Calu3 (cell line): ENCODE measurements around the gene NSD1. TPM values are rescaled to one million over a fixed set of nuclear protein-coding genes. Genes with fewer than 3 reads are reported as not detected.
A peak's percentile ranks its signal among the peaks of the same experiment; 100 is the strongest.

Experiments
- BruUV-seq: library from RNA; stranded (reverse); fragments of 400-500 nt; replicated peaks from 2 replicates; lab custom pipeline; 2021; lab: Mats Ljungman, UMichigan
- CTCF ChIA-PET: fragments of 300-600 bp; sonication (Branson Sonifier 250); formaldehyde crosslinking; loops from one replicate; lab custom pipeline; 2022; ENCODE audit warnings: antibody characterized with exemption; lab: Charles Lee
- DNase-seq: peaks from one replicate; pipeline ENCODE4 v3.0.0; 2022
- H3K27ac Mint-ChIP-seq: one replicate; pipeline ENCODE4 v1.8.0; 2022; ENCODE audit warnings: mixed read lengths; ENCODE audit not compliant: unreplicated experiment
- H3K27me3 Mint-ChIP-seq: one replicate; pipeline ENCODE4 v1.8.0; 2022; ENCODE audit warnings: mixed read lengths; ENCODE audit not compliant: unreplicated experiment
- H3K36me3 Mint-ChIP-seq: one replicate; pipeline ENCODE4 v1.8.0; 2022; ENCODE audit warnings: mild to moderate bottlenecking, moderate library complexity, mixed read lengths; ENCODE audit not compliant: insufficient read depth, unreplicated experiment
- H3K4me1 Mint-ChIP-seq: one replicate; pipeline ENCODE4 v1.8.0; 2022; ENCODE audit warnings: mild to moderate bottlenecking, low read depth, mixed read lengths; ENCODE audit not compliant: unreplicated experiment
- H3K4me3 Mint-ChIP-seq: one replicate; pipeline ENCODE4 v1.8.0; 2022; ENCODE audit warnings: mild to moderate bottlenecking, low read depth, moderate library complexity, mixed read lengths; ENCODE audit not compliant: unreplicated experiment
- H3K9me3 Mint-ChIP-seq: one replicate; pipeline ENCODE4 v1.8.0; 2022; ENCODE audit warnings: low read depth, mixed read lengths; ENCODE audit not compliant: unreplicated experiment
- intact Hi-C: fragments of 100-400 bp; cut with micrococcal nuclease; formaldehyde crosslinking; loops from one replicate; pipeline ENCODE4 v1.10.0; 2022; ENCODE audit not compliant: unreplicated experiment
- total RNA-seq: library from RNA; stranded (reverse); gene quantifications from 2 replicates; pipeline ENCODE4 v1.2.3, GENCODE V29; 2022
- TF ChIP-seq, protein P1 (sequence below): fragments of 200-600 bp; IDR thresholded peaks from one replicate; pipeline ENCODE4 v1.8.0; 2022; ENCODE audit warnings: antibody characterized with exemption; ENCODE audit not compliant: unreplicated experiment

The NSD1 gene
- total RNA-seq, 1 experiment from 2014 or later: 61.4 TPM

DNA sequence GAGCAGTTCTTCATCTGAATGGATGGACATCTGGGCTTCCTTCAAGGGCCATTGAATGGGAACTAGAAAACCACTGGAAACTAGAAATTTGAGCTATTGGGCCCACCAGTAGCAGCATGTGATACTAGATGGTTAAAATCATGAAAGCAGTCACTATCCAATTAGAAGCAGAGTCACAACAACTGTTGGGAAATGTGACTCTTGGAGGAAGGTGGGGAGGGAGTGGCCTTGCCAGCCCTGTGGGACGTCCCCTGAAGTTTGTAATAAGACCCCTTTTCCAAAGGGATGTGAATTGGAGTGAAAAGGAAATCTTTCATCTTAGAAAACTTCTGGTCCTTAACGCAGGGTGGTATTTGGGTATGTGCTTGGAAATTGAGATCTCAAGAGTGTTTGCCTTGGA, 164.3 kb downstream of the NSD1 start:
- no peak overlapping the region for H3K27ac Mint-ChIP-seq
- H3K27me3 Mint-ChIP-seq: no peaks in the 10 kb centered on the region
- TF ChIP-seq, protein P1, sequence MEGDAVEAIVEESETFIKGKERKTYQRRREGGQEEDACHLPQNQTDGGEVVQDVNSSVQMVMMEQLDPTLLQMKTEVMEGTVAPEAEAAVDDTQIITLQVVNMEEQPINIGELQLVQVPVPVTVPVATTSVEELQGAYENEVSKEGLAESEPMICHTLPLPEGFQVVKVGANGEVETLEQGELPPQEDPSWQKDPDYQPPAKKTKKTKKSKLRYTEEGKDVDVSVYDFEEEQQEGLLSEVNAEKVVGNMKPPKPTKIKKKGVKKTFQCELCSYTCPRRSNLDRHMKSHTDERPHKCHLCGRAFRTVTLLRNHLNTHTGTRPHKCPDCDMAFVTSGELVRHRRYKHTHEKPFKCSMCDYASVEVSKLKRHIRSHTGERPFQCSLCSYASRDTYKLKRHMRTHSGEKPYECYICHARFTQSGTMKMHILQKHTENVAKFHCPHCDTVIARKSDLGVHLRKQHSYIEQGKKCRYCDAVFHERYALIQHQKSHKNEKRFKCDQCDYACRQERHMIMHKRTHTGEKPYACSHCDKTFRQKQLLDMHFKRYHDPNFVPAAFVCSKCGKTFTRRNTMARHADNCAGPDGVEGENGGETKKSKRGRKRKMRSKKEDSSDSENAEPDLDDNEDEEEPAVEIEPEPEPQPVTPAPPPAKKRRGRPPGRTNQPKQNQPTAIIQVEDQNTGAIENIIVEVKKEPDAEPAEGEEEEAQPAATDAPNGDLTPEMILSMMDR: no peak
- peaks cover 49% of the 10 kb centered on the region for H3K36me3 Mint-ChIP-seq
- no peak overlapping the region for H3K4me3 Mint-ChIP-seq
- peaks cover 36% of the 10 kb centered on the region for H3K4me1 Mint-ChIP-seq
- intact Hi-C loops: no loop called here
- CTCF ChIA-PET: interaction anchor here (0.6 kb wide), 1 partner anchor 1600 kb away, joined by 3 read pairs; no protein-coding TSS in a partner anchor
- no TSS peak for BruUV-seq
- no peak for DNase-seq
- H3K9me3 Mint-ChIP-seq: no peaks in the 10 kb centered on the region

DNA sequence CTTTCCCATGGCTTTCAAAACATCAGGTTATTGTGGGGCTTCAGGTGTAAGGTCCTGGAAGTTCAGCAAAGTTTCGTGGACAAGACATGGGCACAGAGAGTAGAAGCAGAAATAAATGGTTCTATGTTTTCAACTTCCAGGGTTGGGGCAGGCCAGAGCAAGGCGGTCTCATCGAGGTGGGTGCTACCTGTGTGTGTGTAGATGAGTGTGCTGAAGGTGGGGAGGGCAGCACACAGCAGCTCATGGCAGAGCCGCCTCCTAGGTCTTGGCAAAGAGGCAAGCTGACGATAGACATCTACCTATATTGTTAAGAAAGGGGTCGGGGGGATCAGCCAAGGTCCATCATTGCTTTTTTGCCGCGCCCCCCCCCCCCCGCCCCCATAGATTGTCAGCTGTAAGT, 166.1 kb downstream of the NSD1 start:
- Mint-ChIP-seq H3K27ac (peak overlapping the region; percentile 89), H3K4me3 (no peak overlapping the region), H3K4me1 (peaks cover 38% of the 10 kb centered on the region), H3K36me3 (peaks cover 58% of the 10 kb centered on the region), H3K27me3 (no peaks in the 10 kb centered on the region), H3K9me3 (no peaks in the 10 kb centered on the region)
- no peak for DNase-seq
- intact Hi-C loops: loop anchor here (5.0 kb wide), 1 partner anchor 187 kb away; no protein-coding TSS in a partner anchor
- TF ChIP-seq, protein P1: no peak
- no TSS peak for BruUV-seq
- CTCF ChIA-PET: interaction anchor here (2.5 kb wide), 1 partner anchor 10 kb away, joined by 10 read pairs; no protein-coding TSS in a partner anchor

DNA sequence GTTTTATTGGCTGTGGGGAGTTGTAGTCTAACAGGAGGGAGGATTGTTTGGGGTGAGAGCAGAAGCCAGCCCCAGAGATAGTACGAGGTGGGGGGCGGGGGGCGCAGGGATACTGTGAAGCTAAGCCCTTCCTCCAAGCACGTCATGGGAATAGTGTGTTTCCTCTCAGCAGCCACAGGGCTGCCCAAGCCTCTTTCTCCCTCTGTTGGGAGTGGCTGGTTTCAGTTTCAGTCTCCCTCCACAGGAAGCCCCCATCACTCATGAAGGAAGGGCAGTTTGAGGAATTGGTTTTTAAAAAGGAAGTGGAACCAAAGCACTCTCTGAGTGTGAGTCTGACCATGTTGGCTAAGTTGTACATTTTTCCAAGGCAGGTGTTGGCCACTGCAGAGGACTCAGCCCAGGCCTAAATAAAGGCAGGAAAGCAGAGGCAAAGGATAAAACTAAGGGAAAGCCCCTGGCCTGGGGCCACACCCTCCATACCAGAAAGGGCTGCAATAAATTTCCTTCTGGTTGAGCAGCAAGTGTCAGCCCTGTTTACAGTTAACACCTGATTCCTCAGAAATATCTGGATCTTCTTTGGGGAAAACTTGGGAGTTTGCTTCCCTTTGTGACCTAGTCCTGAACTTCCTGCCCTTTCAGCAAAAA, 166.8 kb downstream of the NSD1 start:
- Mint-ChIP-seq H3K4me3 (peak overlapping the region; percentile 40), H3K9me3 (no peaks in the 10 kb centered on the region), H3K4me1 (peaks cover 45% of the 10 kb centered on the region), H3K27me3 (no peaks in the 10 kb centered on the region), H3K27ac (peak overlapping the region; percentile 89), H3K36me3 (peaks cover 64% of the 10 kb centered on the region)
- intact Hi-C loops: loop anchor here (5.0 kb wide), 1 partner anchor 188 kb away; no protein-coding TSS in a partner anchor
- CTCF ChIA-PET: interaction anchor here (0.6 to 2.5 kb wide), 2 partner anchors 10 to 63 kb away, joined by 3 to 10 read pairs; no protein-coding TSS in a partner anchor
- TF ChIP-seq, protein P1: no peak
- peak; percentile 58 for DNase-seq
- BruUV-seq: no TSS peak

DNA sequence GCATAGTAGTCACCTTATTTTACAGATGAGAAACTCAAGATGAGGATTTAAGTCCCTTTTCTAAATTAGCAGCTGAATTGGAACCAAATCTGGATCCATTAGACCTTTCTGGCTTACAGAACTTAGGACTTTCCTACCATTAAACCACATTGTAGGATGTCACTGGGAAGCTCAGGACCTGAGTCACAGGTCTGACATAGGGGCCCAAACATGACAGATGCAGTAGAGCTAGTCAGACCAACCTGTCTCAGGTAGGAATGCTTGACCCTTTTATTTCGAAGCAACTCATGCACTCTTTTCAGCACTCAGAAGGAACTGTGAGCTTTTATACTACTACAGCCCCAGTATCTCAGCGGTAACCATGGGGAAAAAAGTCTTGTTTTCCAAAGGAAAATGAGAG, 167.4 kb downstream of the NSD1 start:
- BruUV-seq: no TSS peak
- intact Hi-C loops: loop anchor here (5.0 kb wide), 1 partner anchor 189 kb away; no protein-coding TSS in a partner anchor
- no peak for DNase-seq
- Mint-ChIP-seq H3K9me3 (no peaks in the 10 kb centered on the region), H3K36me3 (peaks cover 69% of the 10 kb centered on the region), H3K27ac (peak overlapping the region; percentile 89), H3K4me1 (peaks cover 51% of the 10 kb centered on the region), H3K4me3 (no peak overlapping the region), H3K27me3 (no peaks in the 10 kb centered on the region)
- TF ChIP-seq, protein P1: no peak
- CTCF ChIA-PET: interaction anchor here (0.6 to 2.5 kb wide), 9 partner anchors 9 to 214 kb away, joined by 3 to 10 read pairs (median 5); partner anchors contain the start of gene FGFR4
